Glutamatergic neuron (in vitro differentiated cells): Measurements from ENCODE around the gene PCP4L1. TPM values are rescaled to one million over a fixed set of nuclear protein-coding genes. Genes with fewer than 3 reads are reported as not detected.
"Not testable (repeated sequence)": the region's sequence is repeated elsewhere in the genome, so short reads cannot be mapped to it uniquely, and the experiment has no call there.

Source experiments
- DNase-seq: peaks from one replicate; pipeline ENCODE4 v3.0.0; 2022
- H3K27ac Mint-ChIP-seq: one replicate; pipeline ENCODE4 v1.8.0; 2020; ENCODE audit warnings: mild to moderate bottlenecking, mixed read lengths, inconsistent platforms; ENCODE audit not compliant: unreplicated experiment
- H3K27me3 Mint-ChIP-seq: one replicate; pipeline ENCODE4 v1.8.0; 2020; ENCODE audit warnings: mild to moderate bottlenecking, moderate library complexity, mixed read lengths, inconsistent platforms; ENCODE audit not compliant: unreplicated experiment
- H3K36me3 Mint-ChIP-seq: one replicate; pipeline ENCODE4 v1.8.0; 2020; ENCODE audit warnings: mild to moderate bottlenecking, mixed read lengths, inconsistent platforms; ENCODE audit not compliant: unreplicated experiment
- H3K4me1 Mint-ChIP-seq: one replicate; pipeline ENCODE4 v1.8.0; 2020; ENCODE audit warnings: mild to moderate bottlenecking, low read depth, mixed read lengths, inconsistent platforms; ENCODE audit not compliant: unreplicated experiment
- H3K4me3 Mint-ChIP-seq: one replicate; pipeline ENCODE4 v1.8.0; 2020; ENCODE audit warnings: mild to moderate bottlenecking, mixed read lengths, inconsistent platforms; ENCODE audit not compliant: unreplicated experiment
- H3K9me3 Mint-ChIP-seq: one replicate; pipeline ENCODE4 v1.8.0; 2020; ENCODE audit warnings: mild to moderate bottlenecking, moderate library complexity, mixed read lengths, inconsistent platforms; ENCODE audit not compliant: unreplicated experiment
- total RNA-seq: library from RNA; stranded (reverse); fragmentation: NEBNext Ultra II Directional; extraction: Animal tissue kit (Norgen Biotek cat#: 25700); gene quantifications from one replicate; pipeline ENCODE4 v1.2.1, GENCODE V29; 2021; ENCODE audit not compliant: unreplicated experiment
- TF ChIP-seq, protein P1 (sequence below): fragments of 200-600 bp; sonication (generic); IDR thresholded peaks from one replicate; pipeline ENCODE4 v1.5.0; 2021; ENCODE audit not compliant: partially characterized antibody, unreplicated experiment

PCP4L1 gene
- total RNA-seq, 1 donor from 2014 or later, result 1.1 TPM

DNA sequence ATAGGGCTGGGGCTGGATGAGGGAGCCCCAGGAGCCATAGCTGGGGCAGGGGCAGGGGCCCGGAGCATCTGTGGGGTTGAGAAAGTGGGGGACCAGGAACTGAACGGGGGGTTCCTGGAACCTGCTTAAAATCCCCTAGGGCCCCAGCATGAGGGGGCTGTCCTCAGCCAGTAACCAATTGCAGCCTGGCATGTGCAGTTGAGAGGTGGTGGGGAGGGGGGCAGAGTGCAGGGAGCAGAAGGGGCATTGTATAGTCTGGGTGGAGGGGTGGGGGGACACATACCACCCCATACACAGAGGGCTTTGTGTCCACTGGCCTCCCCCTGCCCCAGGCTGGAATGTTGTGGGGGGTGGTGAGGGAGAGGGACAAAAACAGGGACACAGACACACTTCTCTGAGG is 51.3 kb downstream of the PCP4L1 start, which contains the start of gene MPZ:
MPZ (minus strand) TSS at position 101 of the 400 bp plus-strand sequence; CDS start at position 38, 63 bp downstream.
- peak within 1 kb of the TSS; percentile 41 for H3K4me3 Mint-ChIP-seq
- TF ChIP-seq, protein P1, sequence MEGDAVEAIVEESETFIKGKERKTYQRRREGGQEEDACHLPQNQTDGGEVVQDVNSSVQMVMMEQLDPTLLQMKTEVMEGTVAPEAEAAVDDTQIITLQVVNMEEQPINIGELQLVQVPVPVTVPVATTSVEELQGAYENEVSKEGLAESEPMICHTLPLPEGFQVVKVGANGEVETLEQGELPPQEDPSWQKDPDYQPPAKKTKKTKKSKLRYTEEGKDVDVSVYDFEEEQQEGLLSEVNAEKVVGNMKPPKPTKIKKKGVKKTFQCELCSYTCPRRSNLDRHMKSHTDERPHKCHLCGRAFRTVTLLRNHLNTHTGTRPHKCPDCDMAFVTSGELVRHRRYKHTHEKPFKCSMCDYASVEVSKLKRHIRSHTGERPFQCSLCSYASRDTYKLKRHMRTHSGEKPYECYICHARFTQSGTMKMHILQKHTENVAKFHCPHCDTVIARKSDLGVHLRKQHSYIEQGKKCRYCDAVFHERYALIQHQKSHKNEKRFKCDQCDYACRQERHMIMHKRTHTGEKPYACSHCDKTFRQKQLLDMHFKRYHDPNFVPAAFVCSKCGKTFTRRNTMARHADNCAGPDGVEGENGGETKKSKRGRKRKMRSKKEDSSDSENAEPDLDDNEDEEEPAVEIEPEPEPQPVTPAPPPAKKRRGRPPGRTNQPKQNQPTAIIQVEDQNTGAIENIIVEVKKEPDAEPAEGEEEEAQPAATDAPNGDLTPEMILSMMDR, result no peak
- no peaks in the 10 kb centered on the region for H3K36me3 Mint-ChIP-seq
- peaks cover 4% of the 10 kb centered on the region for H3K27me3 Mint-ChIP-seq
- H3K4me1 Mint-ChIP-seq, result peaks cover 33% of the 10 kb centered on the region
- no peak for DNase-seq
- H3K9me3 Mint-ChIP-seq, result peaks cover 10% of the 10 kb centered on the region
- no peak within 1 kb of the TSS for H3K27ac Mint-ChIP-seq

DNA sequence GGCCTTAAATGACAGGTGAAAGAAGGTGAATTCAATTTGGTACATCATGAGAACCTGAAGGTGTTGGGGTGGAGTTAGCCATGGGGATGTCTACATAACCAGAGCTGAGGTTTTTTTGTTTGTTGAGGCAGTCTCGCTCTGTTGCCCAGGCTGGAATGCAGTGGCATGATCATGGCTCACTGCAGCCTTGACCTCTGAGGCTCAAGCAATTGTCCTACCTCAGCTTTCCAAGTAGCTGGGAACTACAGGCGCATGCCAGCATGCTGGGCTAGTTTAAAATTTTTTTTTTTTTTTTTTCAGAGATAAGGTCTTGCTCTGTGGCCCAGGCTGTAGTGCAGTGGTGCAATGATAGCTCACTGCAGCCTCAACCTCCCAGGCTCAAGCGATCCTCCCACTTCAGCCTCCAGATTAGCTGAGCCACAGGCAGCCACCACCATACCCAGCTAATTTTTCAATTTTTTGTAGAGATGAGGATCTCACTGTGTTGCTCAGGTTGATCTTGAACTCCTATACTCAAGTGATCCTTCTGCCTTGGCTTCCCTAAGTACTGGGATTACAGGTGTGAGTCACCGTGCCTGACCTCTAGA is 53.1 kb downstream of the PCP4L1 start:
- no peak for DNase-seq
- H3K27ac Mint-ChIP-seq, result no peak overlapping the region
- H3K4me3 Mint-ChIP-seq, result no peak overlapping the region
- TF ChIP-seq, protein P1, result no peak
- H3K36me3 Mint-ChIP-seq, result no peaks in the 10 kb centered on the region
- peaks cover 7% of the 10 kb centered on the region for H3K9me3 Mint-ChIP-seq
- peaks cover 8% of the 10 kb centered on the region for H3K27me3 Mint-ChIP-seq
- peaks cover 45% of the 10 kb centered on the region for H3K4me1 Mint-ChIP-seq

- no peaks in the 10 kb centered on the region for H3K36me3 Mint-ChIP-seq
- TF ChIP-seq, protein P1, result no peak
- H3K4me1 Mint-ChIP-seq, result peaks cover 28% of the 10 kb centered on the region
- H3K4me3 Mint-ChIP-seq, result peak overlapping the region; percentile 98
- H3K27ac Mint-ChIP-seq, result peak overlapping the region; percentile 98
- peaks cover 2% of the 10 kb centered on the region for H3K9me3 Mint-ChIP-seq
- peaks cover 8% of the 10 kb centered on the region for H3K27me3 Mint-ChIP-seq
- no peak for DNase-seq
These were observed 55.1 kb downstream of the PCP4L1 start for GRCh38 chr1:161313554-161314200.

DNA sequence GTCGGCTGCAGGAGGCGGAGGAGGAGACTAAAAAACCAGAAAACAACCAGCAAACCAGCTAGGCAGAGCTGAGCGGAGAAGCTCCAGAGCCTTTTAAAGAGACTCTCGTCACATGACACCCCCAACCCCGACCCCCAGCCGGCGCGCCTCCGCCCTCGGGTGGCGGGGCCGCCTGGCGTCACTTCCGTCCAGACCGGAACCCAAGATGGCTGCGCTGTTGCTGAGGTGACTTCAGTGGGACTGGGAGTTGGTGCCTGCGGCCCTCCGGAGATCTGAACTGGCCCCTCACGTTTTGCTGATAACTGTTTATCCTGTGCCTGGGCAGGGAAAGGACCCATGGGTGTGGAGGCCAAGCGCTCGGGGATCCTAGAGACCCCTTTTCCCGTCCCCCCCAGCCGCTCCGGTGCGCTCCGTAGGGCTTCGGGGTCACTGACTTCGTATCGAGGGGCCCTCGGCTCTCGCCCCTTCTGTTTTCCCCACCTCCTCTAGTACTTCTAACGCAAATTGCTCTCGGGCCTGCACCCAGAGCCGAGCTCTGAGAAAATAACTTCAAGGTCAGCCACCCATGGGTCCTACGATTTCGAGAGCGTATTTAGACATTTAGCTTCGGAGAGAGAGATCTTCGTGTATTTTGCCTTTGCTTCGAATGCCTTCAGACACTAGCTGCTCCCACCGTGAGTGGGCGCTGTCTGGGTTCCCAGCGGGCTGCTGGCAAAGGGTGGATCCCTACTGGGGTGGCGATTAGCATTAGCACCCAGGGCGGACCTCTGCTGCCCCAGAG is 55.8 kb downstream of the PCP4L1 start, which contains the start of gene SDHC:
SDHC (plus strand) TSS at position 181 of the 781 bp plus-strand sequence; CDS start at position 206, 25 bp downstream.
- Mint-ChIP-seq H3K9me3 (peaks cover 2% of the 10 kb centered on the region), H3K27ac (peak within 1 kb of the TSS; percentile 98), H3K4me1 (peaks cover 28% of the 10 kb centered on the region)

GRCh38 chr1:161315841-161316674 is 57.5 kb downstream of the PCP4L1 start:
- peak overlapping the region; percentile 98 for H3K27ac Mint-ChIP-seq

More for the DNA sequence above, 55.8 kb downstream of the PCP4L1 start, which contains the start of gene SDHC:
- Mint-ChIP-seq H3K4me3 (peak within 1 kb of the TSS; percentile 98), H3K36me3 (no peaks in the 10 kb centered on the region), H3K27me3 (peaks cover 8% of the 10 kb centered on the region)
- TF ChIP-seq, protein P1, result no peak
- DNase-seq, result peak; percentile 92

More at GRCh38 chr1:161315841-161316674, 57.5 kb downstream of the PCP4L1 start:
- Mint-ChIP-seq H3K4me3 (peak overlapping the region; percentile 98), H3K4me1 (peaks cover 20% of the 10 kb centered on the region)
- H3K9me3 Mint-ChIP-seq, H3K27me3 Mint-ChIP-seq, DNase-seq, H3K36me3 Mint-ChIP-seq: not testable (repeated sequence)
